Astrocyte of the cerebellum (primary cell): Measurements from ENCODE around the gene AQP7.
"Not testable (repeated sequence)": the region's sequence is repeated elsewhere in the genome, so short reads cannot be mapped to it uniquely, and the experiment has no call there.

ENCODE experiments used
- DNase-seq: peaks from one replicate; pipeline ENCODE4 v3.0.0-alpha.2; 2011; ENCODE audit warnings: low read depth
- H3K4me3 ChIP-seq: 2 replicates; pipeline ENCODE4 v1.5.1; 2011; ENCODE audit warnings: mild to moderate bottlenecking, low read depth, low read length, moderate library complexity
- CTCF ChIP-seq: IDR thresholded peaks from 2 replicates; pipeline ENCODE4 v1.5.1; 2012; ENCODE audit warnings: low read length, low read depth, moderate library complexity, mild to moderate bottlenecking; ENCODE audit errors: missing control alignments
- in situ Hi-C: cut with HindIII; loops from 2 replicates; pipeline ENCODE4 v1.10.0; 2017; ENCODE audit warnings: low sequenced_read_pairs

AQP7 gene

GRCh38 chr9:33402371-33402770, at the start of gene AQP7:
Gene AQP7, minus strand, starts transcription at chr9:33402568. Its CDS starts 1,306 bp downstream, at chr9:33401262.
- H3K4me3 ChIP-seq, in situ Hi-C loops, DNase-seq: not testable (repeated sequence)

GRCh38 chr9:33450621-33451146, 48.3 kb upstream of the AQP7 start:
- in situ Hi-C loops = loop anchor here (25.0 kb wide), 1 partner anchor 163 kb away; the partner anchor contains the start of gene NFX1
- TF ChIP-seq CTCF = no peak
- DNase-seq = no peak
- H3K4me3 ChIP-seq = no peak overlapping the region

GRCh38 chr9:33449715-33450114, 47.3 kb upstream of the AQP7 start:
- no peak overlapping the region for H3K4me3 ChIP-seq
- in situ Hi-C loops = loop anchor here (25.0 kb wide), 1 partner anchor 162 kb away; the partner anchor contains the start of gene NFX1
- no peak for DNase-seq
- TF ChIP-seq CTCF = no peak

- DNase-seq = no peak
- TF ChIP-seq CTCF = no peak
- peak overlapping the region; percentile 34 for H3K4me3 ChIP-seq
- in situ Hi-C loops = no loop called here
These were observed 45.6 kb upstream of the AQP7 start for GRCh38 chr9:33447799-33448553.

- TF ChIP-seq CTCF = no peak
- H3K4me3 ChIP-seq = peak within 1 kb of the TSS; percentile 34
- no peak for DNase-seq
- in situ Hi-C loops = no loop called here
These were observed 44.8 kb upstream of the AQP7 start, which contains the start of gene AQP3 for GRCh38 chr9:33446946-33447798. Gene AQP3, minus strand, starts transcription at chr9:33447593. Its CDS starts 63 bp downstream, at chr9:33447530.

- H3K4me3 ChIP-seq = no peak overlapping the region
- in situ Hi-C loops = no loop called here
- DNase-seq = no peak
- TF ChIP-seq CTCF = no peak
These were observed 44.0 kb upstream of the AQP7 start for GRCh38 chr9:33446240-33446945.
